ENCODE results near the gene CYFIP1. TPM values are rescaled to one million over a fixed set of nuclear protein-coding genes. Genes with fewer than 3 reads are reported as not detected.

Gene CYFIP1
- total RNA-seq, 2 experiments from 2014 or later, result 31.1 to 32.8 TPM

GRCh38 chr15:22955544-22956119, 24.5 kb downstream of the CYFIP1 start:
- CTCF ChIA-PET, result no interaction called here
- no peak for DNase-seq
- ATAC-seq, result no peak
- Mint-ChIP-seq H3K36me3 (ENCODE audit: low read depth) (no peaks in the 10 kb centered on the region), H3K4me3 (no peak overlapping the region), H3K27ac (no peak overlapping the region), H3K27me3 (no peaks in the 10 kb centered on the region), H3K9me3 (ENCODE audit: low read depth) (no peaks in the 10 kb centered on the region), H3K4me1 (no peaks in the 10 kb centered on the region)
- intact Hi-C loops (cut with DNase I, micrococcal nuclease), result no loop called here
- POLR2A ChIA-PET, result no interaction called here

GRCh38 chr15:22954798-22955543, 25.2 kb downstream of the CYFIP1 start:
- H3K9me3 Mint-ChIP-seq (ENCODE audit: low read depth), result no peaks in the 10 kb centered on the region
- no peaks in the 10 kb centered on the region for H3K27me3 Mint-ChIP-seq
- H3K4me3 Mint-ChIP-seq, result no peak overlapping the region
- intact Hi-C loops (cut with DNase I, micrococcal nuclease), result loop anchor here in 1 of 2 experiments (5.0 kb wide), 1 partner anchor 47 kb away; no protein-coding TSS in a partner anchor
- H3K36me3 Mint-ChIP-seq (ENCODE audit: low read depth), result no peaks in the 10 kb centered on the region
- ChIA-PET POLR2A (no interaction called here), CTCF (no interaction called here)
- H3K4me1 Mint-ChIP-seq, result no peaks in the 10 kb centered on the region
- DNase-seq, result no peak
- no peak overlapping the region for H3K27ac Mint-ChIP-seq
- no peak for ATAC-seq

- ATAC-seq, result no peak
- Mint-ChIP-seq H3K9me3 (ENCODE audit: low read depth) (no peaks in the 10 kb centered on the region), H3K27ac (no peak overlapping the region), H3K4me3 (no peak overlapping the region), H3K36me3 (ENCODE audit: low read depth) (no peaks in the 10 kb centered on the region), H3K27me3 (no peaks in the 10 kb centered on the region), H3K4me1 (peaks cover under 1% of the 10 kb centered on the region)
- ChIA-PET POLR2A (no interaction called here), CTCF (no interaction called here)
- no peak for DNase-seq
- intact Hi-C loops (cut with DNase I, micrococcal nuclease), result loop anchor here in 1 of 2 experiments (5.0 kb wide), 1 partner anchor 48 kb away; no protein-coding TSS in a partner anchor
Observed at GRCh38 chr15:22954326-22954725, 25.8 kb downstream of the CYFIP1 start.

- Mint-ChIP-seq H3K9me3 (ENCODE audit: low read depth) (no peaks in the 10 kb centered on the region), H3K4me3 (no peak overlapping the region), H3K27me3 (peaks cover 12% of the 10 kb centered on the region), H3K4me1 (peaks cover 12% of the 10 kb centered on the region), H3K27ac (no peak overlapping the region), H3K36me3 (ENCODE audit: low read depth) (no peaks in the 10 kb centered on the region)
- DNase-seq, result no peak
- intact Hi-C loops (cut with DNase I, micrococcal nuclease), result loop anchor here in 1 of 2 experiments (5.0 kb wide), 1 partner anchor 49 kb away; no protein-coding TSS in a partner anchor
- CTCF ChIA-PET, result no interaction called here
- ATAC-seq, result no peak
- POLR2A ChIA-PET, result no interaction called here
Observed at GRCh38 chr15:22952796-22953579, 27.2 kb downstream of the CYFIP1 start.

GRCh38 chr15:22951381-22952280, 28.5 kb downstream of the CYFIP1 start:
- ChIA-PET POLR2A (no interaction called here), CTCF (no interaction called here)
- no peaks in the 10 kb centered on the region for H3K9me3 Mint-ChIP-seq (ENCODE audit: low read depth)

GRCh38 chr15:22951031-22951380, 29.2 kb downstream of the CYFIP1 start:
- ATAC-seq (no peak), DNase-seq (no peak)
- H3K4me3 Mint-ChIP-seq, result no peak overlapping the region
- H3K9me3 Mint-ChIP-seq (ENCODE audit: low read depth), result no peaks in the 10 kb centered on the region
- intact Hi-C loops (cut with DNase I, micrococcal nuclease), result loop anchor here in 1 of 2 experiments (5.0 kb wide), 1 partner anchor 51 kb away; no protein-coding TSS in a partner anchor
- ChIA-PET CTCF (no interaction called here), POLR2A (no interaction called here)
- peaks cover 12% of the 10 kb centered on the region for H3K4me1 Mint-ChIP-seq
- no peaks in the 10 kb centered on the region for H3K36me3 Mint-ChIP-seq (ENCODE audit: low read depth)
- H3K27ac Mint-ChIP-seq, result no peak overlapping the region
- H3K27me3 Mint-ChIP-seq, result peaks cover 14% of the 10 kb centered on the region

More at GRCh38 chr15:22951381-22952280, 28.5 kb downstream of the CYFIP1 start:
- no peak for ATAC-seq
- no peaks in the 10 kb centered on the region for H3K36me3 Mint-ChIP-seq (ENCODE audit: low read depth)
- H3K4me3 Mint-ChIP-seq, result no peak overlapping the region
- peaks cover 12% of the 10 kb centered on the region for H3K4me1 Mint-ChIP-seq
- H3K27ac Mint-ChIP-seq, result no peak overlapping the region
- no peak for DNase-seq
- peaks cover 14% of the 10 kb centered on the region for H3K27me3 Mint-ChIP-seq
- intact Hi-C loops (cut with DNase I, micrococcal nuclease), result loop anchor here in 1 of 2 experiments (5.0 kb wide), 1 partner anchor 51 kb away; no protein-coding TSS in a partner anchor

- CTCF ChIA-PET, result no interaction called here
- Mint-ChIP-seq H3K4me3 (no peak overlapping the region), H3K27me3 (peaks cover 14% of the 10 kb centered on the region), H3K36me3 (ENCODE audit: low read depth) (no peaks in the 10 kb centered on the region), H3K27ac (no peak overlapping the region), H3K9me3 (ENCODE audit: low read depth) (no peaks in the 10 kb centered on the region), H3K4me1 (peaks cover 12% of the 10 kb centered on the region)
- ATAC-seq (no peak), DNase-seq (no peak)
- intact Hi-C loops (cut with DNase I, micrococcal nuclease), result loop anchor here in 1 of 2 experiments (5.0 kb wide), 1 partner anchor 52 kb away; no protein-coding TSS in a partner anchor
- POLR2A ChIA-PET, result no interaction called here
Observed at GRCh38 chr15:22950256-22950990, 29.7 kb downstream of the CYFIP1 start.

- ChIA-PET POLR2A (no interaction called here), CTCF (no interaction called here)
- Mint-ChIP-seq H3K4me3 (peak overlapping the region; percentile 28), H3K27me3 (peaks cover 14% of the 10 kb centered on the region), H3K36me3 (ENCODE audit: low read depth) (no peaks in the 10 kb centered on the region), H3K27ac (no peak overlapping the region), H3K4me1 (peaks cover 12% of the 10 kb centered on the region), H3K9me3 (ENCODE audit: low read depth) (no peaks in the 10 kb centered on the region)
- ATAC-seq (peak; percentile 68), DNase-seq (peak; percentile 38)
- intact Hi-C loops (cut with DNase I, micrococcal nuclease), result no loop called here
Observed at GRCh38 chr15:22949074-22949547, 31.1 kb downstream of the CYFIP1 start.

GRCh38 chr15:22948056-22948455, 32.1 kb downstream of the CYFIP1 start:
- H3K36me3 Mint-ChIP-seq (ENCODE audit: low read depth), result peaks cover 2% of the 10 kb centered on the region
- no peaks in the 10 kb centered on the region for H3K9me3 Mint-ChIP-seq (ENCODE audit: low read depth)
- ATAC-seq, result no peak
- no peak overlapping the region for H3K4me3 Mint-ChIP-seq
- no peak for DNase-seq
- H3K27me3 Mint-ChIP-seq, result peaks cover 14% of the 10 kb centered on the region
- CTCF ChIA-PET, result interaction anchor here (0.6 kb wide), 1 partner anchor 10 kb away, joined by 3 read pairs; no protein-coding TSS in a partner anchor
- H3K4me1 Mint-ChIP-seq, result peaks cover 12% of the 10 kb centered on the region
- no peak overlapping the region for H3K27ac Mint-ChIP-seq
- intact Hi-C loops (cut with DNase I, micrococcal nuclease), result no loop called here
- POLR2A ChIA-PET, result no interaction called here

- Mint-ChIP-seq H3K4me3 (no peak overlapping the region), H3K9me3 (ENCODE audit: low read depth) (no peaks in the 10 kb centered on the region), H3K4me1 (peaks cover 12% of the 10 kb centered on the region), H3K27me3 (peaks cover 14% of the 10 kb centered on the region), H3K36me3 (ENCODE audit: low read depth) (peaks cover 2% of the 10 kb centered on the region), H3K27ac (no peak overlapping the region)
- DNase-seq (no peak), ATAC-seq (no peak)
- CTCF ChIA-PET, result no interaction called here
- POLR2A ChIA-PET, result no interaction called here
- intact Hi-C loops (cut with DNase I, micrococcal nuclease), result no loop called here
Observed at GRCh38 chr15:22947101-22948000, 32.8 kb downstream of the CYFIP1 start.

All from activated CD4-positive, alpha-beta T cell treated with anti-CD3 and anti-CD28 coated beads for 36 hours (primary cell).